ENCODE measurements around the gene SEPHS2. TPM values are rescaled to one million over a fixed set of nuclear protein-coding genes. Genes with fewer than 3 reads are reported as not detected.
A peak's percentile ranks its signal among the peaks of the same experiment; 100 is the strongest.

SEPHS2 gene
- total RNA-seq, 1 experiment from 2014 or later, result 53.5 TPM

DNA sequence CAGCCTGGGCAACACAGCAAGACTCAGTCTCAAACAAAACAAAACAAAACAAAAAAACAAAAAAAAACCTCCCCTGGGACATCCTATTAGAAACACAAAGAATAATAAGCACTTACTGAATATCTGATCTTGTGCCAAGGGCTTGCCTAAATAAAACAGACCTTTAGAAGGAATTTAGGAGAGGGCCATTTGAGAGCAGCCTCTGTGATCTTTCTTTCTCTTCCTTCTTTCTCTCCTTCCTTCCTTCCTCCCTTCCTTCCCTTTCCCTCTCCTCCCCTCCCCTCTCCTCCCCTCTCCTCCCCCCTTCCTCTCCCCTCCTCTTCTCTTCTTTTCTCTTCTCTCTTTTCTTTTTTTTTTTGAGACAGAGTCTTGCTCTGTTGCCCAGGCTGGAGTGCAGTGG, 39.2 kb upstream of the SEPHS2 start (continued):
- TF ChIP-seq, protein P1, sequence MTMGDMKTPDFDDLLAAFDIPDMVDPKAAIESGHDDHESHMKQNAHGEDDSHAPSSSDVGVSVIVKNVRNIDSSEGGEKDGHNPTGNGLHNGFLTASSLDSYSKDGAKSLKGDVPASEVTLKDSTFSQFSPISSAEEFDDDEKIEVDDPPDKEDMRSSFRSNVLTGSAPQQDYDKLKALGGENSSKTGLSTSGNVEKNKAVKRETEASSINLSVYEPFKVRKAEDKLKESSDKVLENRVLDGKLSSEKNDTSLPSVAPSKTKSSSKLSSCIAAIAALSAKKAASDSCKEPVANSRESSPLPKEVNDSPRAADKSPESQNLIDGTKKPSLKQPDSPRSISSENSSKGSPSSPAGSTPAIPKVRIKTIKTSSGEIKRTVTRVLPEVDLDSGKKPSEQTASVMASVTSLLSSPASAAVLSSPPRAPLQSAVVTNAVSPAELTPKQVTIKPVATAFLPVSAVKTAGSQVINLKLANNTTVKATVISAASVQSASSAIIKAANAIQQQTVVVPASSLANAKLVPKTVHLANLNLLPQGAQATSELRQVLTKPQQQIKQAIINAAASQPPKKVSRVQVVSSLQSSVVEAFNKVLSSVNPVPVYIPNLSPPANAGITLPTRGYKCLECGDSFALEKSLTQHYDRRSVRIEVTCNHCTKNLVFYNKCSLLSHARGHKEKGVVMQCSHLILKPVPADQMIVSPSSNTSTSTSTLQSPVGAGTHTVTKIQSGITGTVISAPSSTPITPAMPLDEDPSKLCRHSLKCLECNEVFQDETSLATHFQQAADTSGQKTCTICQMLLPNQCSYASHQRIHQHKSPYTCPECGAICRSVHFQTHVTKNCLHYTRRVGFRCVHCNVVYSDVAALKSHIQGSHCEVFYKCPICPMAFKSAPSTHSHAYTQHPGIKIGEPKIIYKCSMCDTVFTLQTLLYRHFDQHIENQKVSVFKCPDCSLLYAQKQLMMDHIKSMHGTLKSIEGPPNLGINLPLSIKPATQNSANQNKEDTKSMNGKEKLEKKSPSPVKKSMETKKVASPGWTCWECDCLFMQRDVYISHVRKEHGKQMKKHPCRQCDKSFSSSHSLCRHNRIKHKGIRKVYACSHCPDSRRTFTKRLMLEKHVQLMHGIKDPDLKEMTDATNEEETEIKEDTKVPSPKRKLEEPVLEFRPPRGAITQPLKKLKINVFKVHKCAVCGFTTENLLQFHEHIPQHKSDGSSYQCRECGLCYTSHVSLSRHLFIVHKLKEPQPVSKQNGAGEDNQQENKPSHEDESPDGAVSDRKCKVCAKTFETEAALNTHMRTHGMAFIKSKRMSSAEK (CRISPR knock-in tag; IDR thresholded peaks at IDR 0.05; ENCODE audit: borderline replicate concordance), result no peak

DNA sequence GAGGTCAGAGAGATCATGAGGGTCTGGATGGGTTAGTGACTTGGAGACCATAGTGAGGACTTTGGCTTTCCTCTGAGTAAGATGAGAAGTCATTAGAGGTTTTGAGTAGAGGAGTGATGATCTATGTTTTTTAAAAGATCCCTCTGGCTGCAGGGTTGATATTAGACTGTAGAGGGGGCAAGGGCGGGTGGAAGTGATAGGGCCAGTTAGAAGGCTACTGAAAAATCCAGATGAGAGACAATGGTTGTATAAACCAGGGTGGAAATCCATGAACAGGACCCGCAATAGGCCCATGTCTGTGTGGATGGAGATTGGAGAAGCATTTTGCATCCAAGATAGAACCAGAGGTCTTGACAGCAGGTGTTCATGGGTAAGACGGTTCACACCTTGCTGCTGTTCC, 36.7 kb upstream of the SEPHS2 start:
- Mint-ChIP-seq H3K4me1 (no peaks in the 10 kb centered on the region), H3K4me3 (no peak overlapping the region), H3K27me3 (ENCODE audit: low read depth) (peaks cover 17% of the 10 kb centered on the region), H3K9me3 (no peaks in the 10 kb centered on the region), H3K36me3 (no peaks in the 10 kb centered on the region), H3K27ac (no peak overlapping the region)
- DNase-seq (ENCODE audit: low spot score) (no peak), ATAC-seq (peak; percentile 59)
- TF ChIP-seq TCF7 (CRISPR knock-in tag; IDR thresholded peaks at IDR 0.05; ENCODE audit: low read depth) (no peak), CBFB (CRISPR knock-in tag; IDR thresholded peaks at IDR 0.05; ENCODE audit: low read depth) (no peak), ZNF138 (CRISPR knock-in tag; conservative IDR thresholded peaks at IDR 0.05) (no peak), PRRX2 (CRISPR knock-in tag; IDR thresholded peaks at IDR 0.05) (no peak), ZNF263 (CRISPR knock-in tag; IDR thresholded peaks at IDR 0.05; ENCODE audit: low read depth) (no peak), CREB1 (CRISPR knock-in tag; IDR thresholded peaks at IDR 0.05) (no peak), SMAD3 (CRISPR knock-in tag; IDR thresholded peaks at IDR 0.05; ENCODE audit: borderline replicate concordance) (no peak), ZNF396 (CRISPR knock-in tag; IDR thresholded peaks at IDR 0.05; ENCODE audit: borderline replicate concordance) (no peak), NR3C1 (CRISPR knock-in tag; conservative IDR thresholded peaks at IDR 0.05; ENCODE audit: low read depth) (no peak), FOXK1 (CRISPR knock-in tag; IDR thresholded peaks at IDR 0.05) (no peak), ELF4 (CRISPR knock-in tag; IDR thresholded peaks at IDR 0.05; ENCODE audit: low read depth) (no peak)
- TF ChIP-seq, protein P2, sequence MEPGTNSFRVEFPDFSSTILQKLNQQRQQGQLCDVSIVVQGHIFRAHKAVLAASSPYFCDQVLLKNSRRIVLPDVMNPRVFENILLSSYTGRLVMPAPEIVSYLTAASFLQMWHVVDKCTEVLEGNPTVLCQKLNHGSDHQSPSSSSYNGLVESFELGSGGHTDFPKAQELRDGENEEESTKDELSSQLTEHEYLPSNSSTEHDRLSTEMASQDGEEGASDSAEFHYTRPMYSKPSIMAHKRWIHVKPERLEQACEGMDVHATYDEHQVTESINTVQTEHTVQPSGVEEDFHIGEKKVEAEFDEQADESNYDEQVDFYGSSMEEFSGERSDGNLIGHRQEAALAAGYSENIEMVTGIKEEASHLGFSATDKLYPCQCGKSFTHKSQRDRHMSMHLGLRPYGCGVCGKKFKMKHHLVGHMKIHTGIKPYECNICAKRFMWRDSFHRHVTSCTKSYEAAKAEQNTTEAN (CRISPR knock-in tag; IDR thresholded peaks at IDR 0.05), result no peak
- TF ChIP-seq, protein P3, sequence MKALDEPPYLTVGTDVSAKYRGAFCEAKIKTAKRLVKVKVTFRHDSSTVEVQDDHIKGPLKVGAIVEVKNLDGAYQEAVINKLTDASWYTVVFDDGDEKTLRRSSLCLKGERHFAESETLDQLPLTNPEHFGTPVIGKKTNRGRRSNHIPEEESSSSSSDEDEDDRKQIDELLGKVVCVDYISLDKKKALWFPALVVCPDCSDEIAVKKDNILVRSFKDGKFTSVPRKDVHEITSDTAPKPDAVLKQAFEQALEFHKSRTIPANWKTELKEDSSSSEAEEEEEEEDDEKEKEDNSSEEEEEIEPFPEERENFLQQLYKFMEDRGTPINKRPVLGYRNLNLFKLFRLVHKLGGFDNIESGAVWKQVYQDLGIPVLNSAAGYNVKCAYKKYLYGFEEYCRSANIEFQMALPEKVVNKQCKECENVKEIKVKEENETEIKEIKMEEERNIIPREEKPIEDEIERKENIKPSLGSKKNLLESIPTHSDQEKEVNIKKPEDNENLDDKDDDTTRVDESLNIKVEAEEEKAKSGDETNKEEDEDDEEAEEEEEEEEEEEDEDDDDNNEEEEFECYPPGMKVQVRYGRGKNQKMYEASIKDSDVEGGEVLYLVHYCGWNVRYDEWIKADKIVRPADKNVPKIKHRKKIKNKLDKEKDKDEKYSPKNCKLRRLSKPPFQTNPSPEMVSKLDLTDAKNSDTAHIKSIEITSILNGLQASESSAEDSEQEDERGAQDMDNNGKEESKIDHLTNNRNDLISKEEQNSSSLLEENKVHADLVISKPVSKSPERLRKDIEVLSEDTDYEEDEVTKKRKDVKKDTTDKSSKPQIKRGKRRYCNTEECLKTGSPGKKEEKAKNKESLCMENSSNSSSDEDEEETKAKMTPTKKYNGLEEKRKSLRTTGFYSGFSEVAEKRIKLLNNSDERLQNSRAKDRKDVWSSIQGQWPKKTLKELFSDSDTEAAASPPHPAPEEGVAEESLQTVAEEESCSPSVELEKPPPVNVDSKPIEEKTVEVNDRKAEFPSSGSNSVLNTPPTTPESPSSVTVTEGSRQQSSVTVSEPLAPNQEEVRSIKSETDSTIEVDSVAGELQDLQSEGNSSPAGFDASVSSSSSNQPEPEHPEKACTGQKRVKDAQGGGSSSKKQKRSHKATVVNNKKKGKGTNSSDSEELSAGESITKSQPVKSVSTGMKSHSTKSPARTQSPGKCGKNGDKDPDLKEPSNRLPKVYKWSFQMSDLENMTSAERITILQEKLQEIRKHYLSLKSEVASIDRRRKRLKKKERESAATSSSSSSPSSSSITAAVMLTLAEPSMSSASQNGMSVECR (CRISPR knock-in tag; IDR thresholded peaks at IDR 0.05; ENCODE audit: borderline replicate concordance), result no peak
- TF ChIP-seq, protein P4, sequence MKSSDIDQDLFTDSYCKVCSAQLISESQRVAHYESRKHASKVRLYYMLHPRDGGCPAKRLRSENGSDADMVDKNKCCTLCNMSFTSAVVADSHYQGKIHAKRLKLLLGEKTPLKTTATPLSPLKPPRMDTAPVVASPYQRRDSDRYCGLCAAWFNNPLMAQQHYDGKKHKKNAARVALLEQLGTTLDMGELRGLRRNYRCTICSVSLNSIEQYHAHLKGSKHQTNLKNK (CRISPR knock-in tag; IDR thresholded peaks at IDR 0.05), result no peak
- TF ChIP-seq, protein P5, sequence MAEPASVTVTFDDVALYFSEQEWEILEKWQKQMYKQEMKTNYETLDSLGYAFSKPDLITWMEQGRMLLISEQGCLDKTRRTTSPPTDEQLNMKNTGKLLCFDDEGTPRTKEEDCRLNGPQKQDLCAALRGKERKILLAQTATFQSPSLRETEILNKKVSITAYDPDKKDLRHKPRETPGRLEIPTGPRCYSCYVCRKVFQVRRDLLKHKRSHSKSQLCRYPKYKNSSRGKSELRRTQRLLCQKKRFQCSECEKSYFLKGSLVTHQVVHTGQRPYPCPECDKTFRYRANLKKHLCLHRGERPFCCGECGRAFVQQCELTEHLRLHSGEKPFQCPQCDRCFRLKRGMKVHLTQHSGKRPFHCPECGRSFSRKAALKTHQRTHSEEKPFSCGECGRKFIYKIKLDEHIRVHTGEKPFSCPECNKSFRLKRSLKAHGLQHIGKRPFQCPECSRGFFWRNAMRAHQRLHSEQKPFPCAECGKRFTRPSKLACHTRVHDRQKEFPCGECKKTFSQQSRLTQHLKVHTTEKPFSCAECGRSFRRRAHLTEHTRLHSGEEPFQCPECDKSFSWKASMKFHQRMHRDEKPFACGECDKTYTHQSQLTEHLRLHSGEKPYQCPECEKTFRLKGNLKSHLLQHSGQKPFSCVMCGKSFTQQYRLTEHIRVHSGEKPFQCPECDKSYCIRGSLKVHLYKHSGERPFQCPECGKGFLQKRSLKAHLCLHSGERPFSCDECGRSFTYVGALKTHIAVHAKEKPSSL (CRISPR knock-in tag; conservative IDR thresholded peaks at IDR 0.05), result no peak
- ChIA-PET CTCF (interaction anchor here (1.2 kb wide), 2 partner anchors 9 to 52 kb away, joined by 3 to 4 read pairs; partner anchors contain the start of gene DCTPP1), POLR2A (no interaction called here)
